Large intestine (tissue), 3 donors: ENCODE measurements around the gene KAZN. TPM values are rescaled to one million over a fixed set of nuclear protein-coding genes. Genes with fewer than 3 reads are reported as not detected.

Experiments
- DNase-seq, 2 donors: peaks; one replicate each; pipeline versions ENCODE4 v3.0.0 to v3.0.0-alpha.2; 2013
- H3K27ac ChIP-seq: one replicate; pipeline ENCODE4 v1.5.1; 2013; ENCODE audit warnings: low read length
- H3K27me3 ChIP-seq: 2 replicates; pipeline ENCODE4 v1.6.1; 2013; ENCODE audit warnings: low read length; ENCODE audit not compliant: control insufficient read depth, insufficient read depth
- H3K36me3 ChIP-seq: 2 replicates; pipeline ENCODE4 v1.6.1; 2013; ENCODE audit warnings: low read length; ENCODE audit not compliant: control insufficient read depth, insufficient read depth
- H3K4me1 ChIP-seq: one replicate; pipeline ENCODE4 v1.6.1; 2013; ENCODE audit warnings: low read length; ENCODE audit not compliant: control insufficient read depth, insufficient read depth
- H3K4me3 ChIP-seq: one replicate; pipeline ENCODE4 v1.5.1; 2013; ENCODE audit warnings: low read length
- H3K9me3 ChIP-seq: one replicate; pipeline ENCODE4 v1.6.1; 2013; ENCODE audit warnings: mild to moderate bottlenecking, low read depth, low read length, moderate library complexity; ENCODE audit not compliant: control insufficient read depth
- WGBS: methylation state at CpG from one replicate; pipeline ENCODE4 v1.1.5; 2013; ENCODE audit warnings: low lambda C conversion rate; ENCODE audit not compliant: insufficient coverage; 5-methylcytosine and 5-hydroxymethylcytosine counted together
- polyA plus RNA-seq: library from polyadenylated mRNA; unstranded; fragments of 120-200 nt; gene quantifications from one replicate; pipeline ENCODE4 v1.2.1, GENCODE V29; 2013

The KAZN gene
- polyA plus RNA-seq, 1 donor = 30.4 TPM

DNA sequence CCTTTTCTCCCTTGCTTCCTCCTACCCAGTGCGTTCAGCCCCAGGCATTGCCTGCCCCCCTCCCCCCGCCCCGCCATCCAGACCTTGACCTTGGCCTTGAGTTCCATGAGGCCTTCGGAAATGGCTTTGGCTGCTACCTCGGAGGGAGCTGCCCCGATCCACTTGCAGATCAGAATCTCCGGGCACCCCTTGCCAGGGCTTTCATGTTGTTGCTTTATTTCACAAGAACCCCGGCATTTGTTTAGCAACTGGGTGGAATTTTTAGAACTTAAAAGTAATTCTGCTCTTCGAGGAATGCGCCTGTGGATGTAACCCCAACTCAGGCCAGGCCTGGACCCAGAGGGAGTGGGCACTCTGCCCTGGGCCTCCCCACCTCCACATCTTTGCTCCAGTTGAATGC is 401.0 kb downstream of the KAZN start:
- WGBS = no CpG with 5 or more reads among the region's 10 CpGs
- H3K4me3 ChIP-seq = no peak overlapping the region
- H3K27me3 ChIP-seq = no peaks in the 10 kb centered on the region
- H3K9me3 ChIP-seq = no peaks in the 10 kb centered on the region
- H3K4me1 ChIP-seq = no peaks in the 10 kb centered on the region
- DNase-seq = no peak
- no peak overlapping the region for H3K27ac ChIP-seq
- no peaks in the 10 kb centered on the region for H3K36me3 ChIP-seq

DNA sequence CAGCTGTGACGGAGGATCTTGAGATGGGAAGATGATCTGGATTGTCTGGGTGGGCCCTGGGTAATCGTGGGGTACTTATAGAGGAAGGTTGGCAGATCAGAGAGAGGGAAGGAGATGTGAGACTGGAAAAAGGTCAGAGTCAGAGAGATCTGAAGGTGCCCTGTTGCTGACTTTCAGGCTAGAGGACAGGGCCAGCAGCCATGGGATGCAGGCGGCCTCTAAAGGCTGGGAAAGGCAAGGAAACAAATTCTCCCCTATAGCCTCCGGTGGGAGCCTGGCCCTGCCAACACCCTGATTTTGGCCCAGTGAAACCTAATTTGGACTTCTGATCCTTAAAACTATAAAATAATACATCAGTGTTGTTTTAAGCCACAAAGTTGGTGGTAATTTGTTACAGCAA is 401.5 kb downstream of the KAZN start:
- Histone ChIP-seq H3K36me3 (no peaks in the 10 kb centered on the region), H3K9me3 (no peaks in the 10 kb centered on the region), H3K4me3 (no peak overlapping the region), H3K27ac (no peak overlapping the region), H3K27me3 (no peaks in the 10 kb centered on the region), H3K4me1 (no peaks in the 10 kb centered on the region)
- DNase-seq = no peak
- WGBS = 100% methylated on average over 1 of the region's 4 CpGs

DNA sequence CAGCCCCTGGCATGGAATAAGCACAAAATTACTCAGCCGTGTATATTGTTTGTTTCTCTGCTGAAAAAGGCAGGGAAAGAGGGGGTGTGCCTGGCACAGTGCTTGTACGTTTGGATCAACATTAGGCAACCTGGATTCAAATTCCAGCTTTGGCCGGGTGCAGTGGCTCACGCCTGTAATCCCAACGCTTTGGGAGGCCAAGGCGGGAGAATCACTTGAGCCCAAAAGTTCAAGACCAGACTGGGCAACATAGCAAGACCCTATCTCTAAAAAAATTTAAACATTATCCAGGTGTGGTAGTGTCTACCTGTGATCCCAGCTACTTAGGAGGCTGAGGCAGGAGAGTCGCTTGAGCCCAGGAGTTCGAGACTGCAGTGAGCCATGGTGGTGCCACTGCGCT is 402.2 kb downstream of the KAZN start:
- no peak overlapping the region for H3K27ac ChIP-seq
- H3K4me1 ChIP-seq = no peaks in the 10 kb centered on the region

DNA sequence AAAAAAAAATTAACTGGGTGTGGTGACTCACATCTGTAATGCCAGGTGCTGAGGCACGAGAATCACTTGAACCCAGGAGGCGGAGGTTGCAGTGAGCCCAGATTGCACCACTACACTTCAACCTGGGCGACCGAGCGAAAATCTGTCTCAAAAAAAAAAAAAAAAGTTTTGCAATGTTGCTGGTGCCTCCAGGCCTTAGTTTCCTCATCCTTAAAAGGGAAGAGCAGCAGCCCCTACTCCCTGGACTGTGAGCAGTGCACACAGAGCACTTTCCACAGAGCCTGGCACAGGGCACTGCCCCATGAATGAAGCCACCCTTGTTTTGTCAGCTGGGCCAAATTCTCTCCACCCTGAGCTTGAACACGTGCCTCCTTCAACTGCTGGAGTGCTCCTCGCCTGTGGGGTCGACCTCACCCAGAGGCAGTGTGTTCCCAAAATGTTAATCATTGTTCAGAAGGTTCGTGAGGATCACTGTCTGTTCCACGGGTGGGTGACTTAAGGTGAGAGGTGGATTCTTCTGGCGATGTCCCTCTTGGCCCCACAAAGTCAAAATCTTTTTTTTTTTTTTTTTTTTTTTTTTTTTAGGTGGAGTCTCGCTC is 402.9 kb downstream of the KAZN start:
- H3K27ac ChIP-seq = no peak overlapping the region
- no peak for DNase-seq
- no CpG with 5 or more reads among the region's 12 CpGs for WGBS

More for the DNA sequence above, 402.2 kb downstream of the KAZN start:
- WGBS = 100% methylated on average over 1 of the region's 9 CpGs
- no peak for DNase-seq
- H3K27me3 ChIP-seq = no peaks in the 10 kb centered on the region
- no peak overlapping the region for H3K4me3 ChIP-seq
- no peaks in the 10 kb centered on the region for H3K36me3 ChIP-seq
- no peaks in the 10 kb centered on the region for H3K9me3 ChIP-seq

DNA sequence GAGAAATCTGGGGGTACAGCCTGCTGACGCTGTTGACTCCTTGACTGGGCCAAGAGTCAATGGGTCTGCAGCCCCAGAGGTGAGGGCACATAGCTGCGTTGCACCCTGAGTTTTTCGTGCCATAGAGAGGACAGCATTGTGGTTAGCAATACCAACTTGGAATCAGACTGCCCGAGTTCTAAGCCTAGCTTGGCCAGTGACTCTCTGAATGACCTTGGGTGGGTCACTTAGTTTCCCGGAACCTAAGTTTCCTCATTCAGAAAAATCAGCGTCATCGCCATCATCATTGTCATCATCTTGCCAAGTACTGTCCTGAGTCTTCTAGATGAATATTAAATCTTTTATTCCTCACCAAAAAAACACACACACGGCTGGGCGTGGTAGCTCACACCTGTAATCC is 403.8 kb downstream of the KAZN start:
- no CpG with 5 or more reads among the region's 9 CpGs for WGBS
- no peak for DNase-seq
- Histone ChIP-seq H3K36me3 (no peaks in the 10 kb centered on the region), H3K9me3 (no peaks in the 10 kb centered on the region), H3K4me3 (no peak overlapping the region), H3K27me3 (no peaks in the 10 kb centered on the region), H3K4me1 (no peaks in the 10 kb centered on the region), H3K27ac (no peak overlapping the region)

More for the DNA sequence above, 402.9 kb downstream of the KAZN start:
- Histone ChIP-seq H3K27me3 (no peaks in the 10 kb centered on the region), H3K4me1 (no peaks in the 10 kb centered on the region), H3K4me3 (no peak overlapping the region), H3K9me3 (no peaks in the 10 kb centered on the region), H3K36me3 (no peaks in the 10 kb centered on the region)

DNA sequence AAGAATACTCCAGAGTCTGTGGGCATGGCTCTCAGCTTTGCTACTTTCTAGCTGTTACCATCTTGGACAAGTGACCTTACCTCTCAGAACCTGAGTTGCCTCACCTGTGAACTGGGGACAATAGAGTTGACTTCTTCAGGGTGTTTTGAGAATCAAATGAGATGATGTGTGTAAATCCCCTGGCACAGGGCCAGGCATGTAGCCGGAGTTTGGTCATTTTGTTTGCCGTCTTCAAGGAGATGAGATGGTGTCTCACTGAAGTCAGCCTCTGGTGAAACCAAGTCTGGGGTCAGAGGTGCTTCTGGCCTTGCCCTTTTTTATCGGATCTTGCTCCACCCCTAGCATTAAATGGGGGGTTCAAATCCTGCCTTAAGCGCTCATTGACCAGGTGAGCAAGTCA is 405.9 kb downstream of the KAZN start:
- Histone ChIP-seq H3K27ac (no peak overlapping the region), H3K4me1 (no peaks in the 10 kb centered on the region), H3K4me3 (no peak overlapping the region), H3K36me3 (no peaks in the 10 kb centered on the region), H3K9me3 (no peaks in the 10 kb centered on the region), H3K27me3 (no peaks in the 10 kb centered on the region)
- WGBS = no CpG with 5 or more reads among the region's 4 CpGs
- DNase-seq = no peak

DNA sequence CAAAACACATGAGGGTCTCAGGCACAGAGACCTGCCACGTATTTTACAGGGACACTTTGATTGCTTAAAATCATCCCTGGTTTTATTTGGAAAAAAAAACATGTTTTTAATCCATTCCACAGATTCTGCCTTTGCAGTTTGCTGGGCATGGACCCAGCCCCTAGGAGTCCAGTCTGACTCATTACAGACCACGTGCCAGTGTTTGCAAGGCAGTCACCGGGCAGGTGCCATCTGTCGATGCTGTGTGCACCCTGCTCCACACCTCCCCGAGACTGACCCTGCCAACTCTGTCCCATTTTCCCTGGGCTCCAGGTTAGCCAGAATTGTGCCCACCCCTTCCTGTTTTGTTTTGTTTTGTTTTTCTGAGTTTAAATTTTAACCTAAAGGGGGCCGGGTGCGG is 406.6 kb downstream of the KAZN start:
- 100% methylated on average over 1 of the region's 7 CpGs for WGBS
- Histone ChIP-seq H3K4me3 (no peak overlapping the region), H3K9me3 (no peaks in the 10 kb centered on the region), H3K27me3 (no peaks in the 10 kb centered on the region), H3K4me1 (no peaks in the 10 kb centered on the region), H3K36me3 (no peaks in the 10 kb centered on the region), H3K27ac (no peak overlapping the region)
- DNase-seq = no peak

DNA sequence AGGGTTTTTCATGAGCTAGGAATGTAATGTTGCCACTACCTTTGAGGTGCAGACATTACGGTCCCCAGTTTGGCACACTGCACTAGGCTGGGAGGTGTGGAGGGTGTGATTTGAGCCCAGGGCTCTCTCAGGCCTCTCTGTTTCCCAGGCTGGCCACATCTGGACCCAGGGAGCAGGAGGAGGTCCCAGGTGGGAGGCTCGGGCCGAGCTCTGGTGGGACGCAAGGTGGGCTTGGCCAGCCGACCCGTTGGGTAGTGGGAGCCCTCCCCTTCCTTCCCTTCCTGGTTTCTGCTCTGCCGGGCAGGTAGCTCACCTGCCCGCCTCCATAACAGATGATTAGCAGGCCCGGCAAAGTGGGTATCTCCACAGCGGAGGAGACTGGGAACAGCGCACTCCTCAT is 408.9 kb downstream of the KAZN start:
- WGBS = no CpG with 5 or more reads among the region's 11 CpGs
- Histone ChIP-seq H3K4me1 (no peaks in the 10 kb centered on the region), H3K36me3 (no peaks in the 10 kb centered on the region), H3K9me3 (no peaks in the 10 kb centered on the region), H3K27ac (no peak overlapping the region), H3K27me3 (no peaks in the 10 kb centered on the region), H3K4me3 (no peak overlapping the region)
- DNase-seq = no peak

DNA sequence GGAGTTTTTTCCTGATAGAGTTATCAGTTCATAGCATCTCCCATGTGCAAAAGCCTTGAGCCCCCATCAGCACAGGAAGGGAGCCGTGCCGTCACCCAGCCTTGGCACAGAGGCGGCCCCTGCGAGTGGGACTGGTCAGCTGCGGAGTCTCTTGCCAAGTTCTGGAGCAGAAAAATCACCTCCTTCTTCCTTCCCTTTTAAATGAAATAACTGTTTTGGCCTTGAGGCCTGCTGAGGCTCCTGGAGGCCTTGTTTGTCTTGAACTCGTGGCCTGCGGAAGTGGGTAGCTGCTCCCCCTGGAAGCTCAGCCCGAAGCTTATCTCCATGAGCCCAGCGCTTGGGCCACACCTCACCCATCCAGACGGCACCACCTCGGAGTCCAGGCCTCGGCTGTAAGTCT is 409.4 kb downstream of the KAZN start:
- no peak overlapping the region for H3K27ac ChIP-seq
- no peak overlapping the region for H3K4me3 ChIP-seq
- H3K36me3 ChIP-seq = no peaks in the 10 kb centered on the region
- no peak for DNase-seq
- H3K27me3 ChIP-seq = no peaks in the 10 kb centered on the region
- H3K4me1 ChIP-seq = no peaks in the 10 kb centered on the region
- WGBS = no CpG with 5 or more reads among the region's 12 CpGs
- no peaks in the 10 kb centered on the region for H3K9me3 ChIP-seq

DNA sequence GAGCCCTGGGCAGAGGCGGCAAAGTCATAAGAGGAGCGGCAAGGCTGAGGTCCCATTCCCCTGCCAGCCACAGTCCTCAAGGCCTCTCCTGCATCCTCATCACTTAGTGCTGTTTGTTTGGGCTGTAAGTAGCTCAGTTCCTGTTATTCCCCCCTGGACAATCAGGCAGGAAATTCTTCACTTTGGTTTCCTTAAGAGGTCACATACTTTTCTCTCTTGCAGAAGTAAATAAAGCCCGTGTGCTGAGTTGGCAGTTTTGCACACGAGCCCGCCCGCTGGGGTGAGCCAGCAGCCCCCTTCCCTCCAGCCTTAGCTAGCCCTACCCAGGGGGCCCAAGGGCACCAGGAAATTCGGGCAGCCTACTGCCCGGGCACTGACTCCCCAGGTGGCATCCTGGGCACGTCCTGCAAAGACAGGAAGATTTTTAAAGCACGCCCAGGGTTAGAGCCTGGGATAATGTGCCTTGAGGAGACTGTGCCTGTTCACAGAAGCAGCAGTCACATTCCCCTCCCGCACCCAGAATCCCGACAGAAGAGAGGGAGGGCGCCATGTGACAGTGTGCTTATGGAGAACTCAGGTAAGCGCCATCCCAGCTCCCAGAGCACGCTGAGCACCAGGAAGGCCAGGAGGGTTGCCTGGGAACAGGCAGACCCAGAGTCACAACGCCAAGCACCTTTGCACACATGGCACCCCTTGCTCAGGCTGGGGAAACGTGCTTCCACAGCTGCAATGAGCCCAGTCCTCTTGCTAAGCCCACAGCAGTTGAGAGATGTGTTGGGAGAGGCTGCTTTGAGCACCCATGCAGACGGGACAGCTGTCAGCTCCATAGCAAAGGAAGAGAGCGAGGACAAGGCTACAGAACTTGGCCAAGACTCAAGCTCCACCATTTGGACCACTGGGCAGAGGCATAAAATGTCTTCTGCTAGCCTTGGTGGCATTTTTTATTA is 410.6 kb downstream of the KAZN start:
- 80% methylated on average over 1 of the region's 19 CpGs for WGBS
- no peaks in the 10 kb centered on the region for H3K36me3 ChIP-seq
- DNase-seq = peak in 1 of 2 donors; percentile 24
- no peaks in the 10 kb centered on the region for H3K27me3 ChIP-seq
- H3K4me1 ChIP-seq = no peaks in the 10 kb centered on the region
- no peaks in the 10 kb centered on the region for H3K9me3 ChIP-seq
- H3K4me3 ChIP-seq = no peak overlapping the region
- H3K27ac ChIP-seq = no peak overlapping the region
